GM12873 (cell line): ENCODE results near the gene GRID1.

Experiments used
- CTCF ChIP-seq: IDR thresholded peaks from 2 replicates; pipeline ENCODE4 v1.5.1; 2012; ENCODE audit warnings: low read depth, mild to moderate bottlenecking, moderate library complexity, low read length, control low read depth; ENCODE audit not compliant: insufficient read depth; ENCODE audit errors: missing control alignments

GRID1 gene

GRCh38 chr10:85918371-85918770 is 448.2 kb downstream of the GRID1 start:
- no peak for TF ChIP-seq CTCF

GRCh38 chr10:85917601-85918000 is 449.0 kb downstream of the GRID1 start:
- no peak for TF ChIP-seq CTCF

- TF ChIP-seq CTCF = no peak
Measured at GRCh38 chr10:85916994-85917573, 449.5 kb downstream of the GRID1 start.

GRCh38 chr10:85916286-85916685 is 450.3 kb downstream of the GRID1 start:
- TF ChIP-seq CTCF = no peak

GRCh38 chr10:85915245-85915846 is 451.2 kb downstream of the GRID1 start:
- no peak for TF ChIP-seq CTCF

GRCh38 chr10:85914720-85915119 is 451.9 kb downstream of the GRID1 start:
- no peak for TF ChIP-seq CTCF

- no peak for TF ChIP-seq CTCF
Measured at GRCh38 chr10:85908462-85908861, 458.1 kb downstream of the GRID1 start.
